Fibroblast of lung (primary cell): ENCODE results near the gene DNAH1. TPM values are rescaled to one million over a fixed set of nuclear protein-coding genes. Genes with fewer than 3 reads are reported as not detected.
A peak's percentile ranks its signal among the peaks of the same experiment; 100 is the strongest.

ENCODE experiments used
- DNase-seq, 2 donors: peaks; one replicate each; pipeline versions ENCODE4 v3.0.0 to v3.0.0-alpha.2; 2010; ENCODE audit warnings: low read depth in 2 of 2
- H2AFZ ChIP-seq: 2 replicates; pipeline ENCODE4 v1.5.1; 2012; ENCODE audit warnings: low read length, control low read depth, inconsistent platforms
- H3K27ac ChIP-seq: 2 replicates; pipeline ENCODE4 v1.5.1; 2011; ENCODE audit warnings: low read length, control low read depth; ENCODE audit not compliant: insufficient read depth
- H3K27me3 ChIP-seq: 2 replicates; pipeline ENCODE4 v1.5.1; 2011; ENCODE audit warnings: mild to moderate bottlenecking, low read length; ENCODE audit not compliant: control insufficient read depth, insufficient read depth
- H3K36me3 ChIP-seq: 2 replicates; pipeline ENCODE4 v1.5.1; 2011; ENCODE audit warnings: low read length; ENCODE audit not compliant: control insufficient read depth, insufficient read depth
- H3K4me1 ChIP-seq: 2 replicates; pipeline ENCODE4 v1.5.1; 2011; ENCODE audit warnings: low read length; ENCODE audit not compliant: control insufficient read depth, insufficient read depth; ENCODE audit errors: extremely low read depth
- H3K4me2 ChIP-seq: 2 replicates; pipeline ENCODE4 v1.5.1; 2011; ENCODE audit warnings: low read length, control low read depth; ENCODE audit not compliant: insufficient read depth; ENCODE audit errors: extremely low read depth
- H3K4me3 ChIP-seq, 4 experiments: fragments of 200-600 bp in 1 of 4; sonication (generic) in 1 of 4; replicated peaks in 1 of 4; 2 replicates each; pipeline ENCODE4 v1.5.1; 2011 to 2016; ENCODE audit warnings: low read length in 4 of 4, low read depth in 3 of 4, mild to moderate bottlenecking in 3 of 4, control low read depth in 2 of 4, inconsistent platforms in 1 of 4, mixed read lengths in 1 of 4; ENCODE audit not compliant: insufficient read depth in 1 of 4; ENCODE audit errors: control extremely low read depth in 1 of 4
- H3K79me2 ChIP-seq: 2 replicates; pipeline ENCODE4 v1.5.1; 2012; ENCODE audit warnings: mild to moderate bottlenecking, low read length, inconsistent platforms; ENCODE audit not compliant: control insufficient read depth, insufficient read depth
- H3K9ac ChIP-seq: 2 replicates; pipeline ENCODE4 v1.5.1; 2011; ENCODE audit warnings: mild to moderate bottlenecking, low read length, control low read depth; ENCODE audit not compliant: insufficient read depth
- H3K9me3 ChIP-seq: 2 replicates; pipeline ENCODE4 v1.5.1; 2012; ENCODE audit warnings: low read depth, low read length; ENCODE audit not compliant: control insufficient read depth, insufficient read depth
- H4K20me1 ChIP-seq: 2 replicates; pipeline ENCODE4 v1.5.1; 2011; ENCODE audit warnings: low read length; ENCODE audit not compliant: control insufficient read depth, insufficient read depth; ENCODE audit errors: extremely low read depth
- EZH2 ChIP-seq: IDR thresholded peaks from 2 replicates; pipeline ENCODE4 v1.5.1; 2012; ENCODE audit warnings: low read length, control low read depth, mild to moderate bottlenecking; ENCODE audit errors: missing control alignments
- polyA plus RNA-seq, 2 donors: library from polyadenylated mRNA; depleted of rRNA in 1 of 2; stranded (reverse) in 1 of 2; unstranded in 1 of 2; fragments of >200 nt; gene quantifications; 2 replicates each; pipeline ENCODE4 v1.2.1, GENCODE V29; 2011 to 2012; ENCODE audit warnings: missing spikeins in 1 of 2
- total RNA-seq: library from RNA; depleted of rRNA; stranded (reverse); fragments of >200 nt; gene quantifications from 2 replicates; pipeline ENCODE4 v1.2.1, GENCODE V29; 2014
- TF ChIP-seq, protein P1 (sequence below), 2 donors: IDR thresholded peaks in 1 of 2; conservative IDR thresholded peaks in 1 of 2; 1 replicate in 1 of 2; 2 replicates in 1 of 2; pipeline ENCODE4 v1.5.1; 2011 to 2012; ENCODE audit warnings: low read length in 2 of 2, control low read depth in 1 of 2, inconsistent platforms in 1 of 2, low read depth in 1 of 2, mild to moderate bottlenecking in 1 of 2

DNAH1 gene
- total and polyA plus RNA-seq, 2 donors (not counting 1 experiment from before 2014, with no cell fraction given), result 1.9 to 3.0 TPM

- Histone ChIP-seq H3K27ac (no peak overlapping the region), H3K9ac (peak overlapping the region; percentile 1), H3K4me3 (no peak overlapping the region), H3K79me2 (no peaks in the 10 kb centered on the region), H4K20me1 (no peaks in the 10 kb centered on the region), H3K4me2 (no peak overlapping the region), H2AFZ (no peak overlapping the region), H3K4me1 (no peaks in the 10 kb centered on the region), H3K27me3 (no peaks in the 10 kb centered on the region), H3K36me3 (no peaks in the 10 kb centered on the region), H3K9me3 (no peaks in the 10 kb centered on the region)
- no peak for TF ChIP-seq EZH2
- TF ChIP-seq, protein P1, sequence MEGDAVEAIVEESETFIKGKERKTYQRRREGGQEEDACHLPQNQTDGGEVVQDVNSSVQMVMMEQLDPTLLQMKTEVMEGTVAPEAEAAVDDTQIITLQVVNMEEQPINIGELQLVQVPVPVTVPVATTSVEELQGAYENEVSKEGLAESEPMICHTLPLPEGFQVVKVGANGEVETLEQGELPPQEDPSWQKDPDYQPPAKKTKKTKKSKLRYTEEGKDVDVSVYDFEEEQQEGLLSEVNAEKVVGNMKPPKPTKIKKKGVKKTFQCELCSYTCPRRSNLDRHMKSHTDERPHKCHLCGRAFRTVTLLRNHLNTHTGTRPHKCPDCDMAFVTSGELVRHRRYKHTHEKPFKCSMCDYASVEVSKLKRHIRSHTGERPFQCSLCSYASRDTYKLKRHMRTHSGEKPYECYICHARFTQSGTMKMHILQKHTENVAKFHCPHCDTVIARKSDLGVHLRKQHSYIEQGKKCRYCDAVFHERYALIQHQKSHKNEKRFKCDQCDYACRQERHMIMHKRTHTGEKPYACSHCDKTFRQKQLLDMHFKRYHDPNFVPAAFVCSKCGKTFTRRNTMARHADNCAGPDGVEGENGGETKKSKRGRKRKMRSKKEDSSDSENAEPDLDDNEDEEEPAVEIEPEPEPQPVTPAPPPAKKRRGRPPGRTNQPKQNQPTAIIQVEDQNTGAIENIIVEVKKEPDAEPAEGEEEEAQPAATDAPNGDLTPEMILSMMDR (conservative IDR thresholded peaks at IDR 0.05 in 1 of 2, IDR thresholded peaks at IDR 0.05 in 1 of 2; ENCODE audit: low read depth in 1 of 2, low read length in 2 of 2), result no peak
- no peak for DNase-seq
These were observed 48.4 kb downstream of the DNAH1 start for GRCh38 chr3:52364322-52365035.

- Histone ChIP-seq H3K9me3 (no peaks in the 10 kb centered on the region), H3K9ac (no peak overlapping the region), H4K20me1 (no peaks in the 10 kb centered on the region), H3K79me2 (no peaks in the 10 kb centered on the region), H3K4me2 (no peak overlapping the region), H3K4me3 (no peak overlapping the region), H3K27ac (no peak overlapping the region), H3K27me3 (no peaks in the 10 kb centered on the region), H2AFZ (no peak overlapping the region), H3K36me3 (no peaks in the 10 kb centered on the region), H3K4me1 (no peaks in the 10 kb centered on the region)
- TF ChIP-seq EZH2, result no peak
- TF ChIP-seq, protein P1 (conservative IDR thresholded peaks at IDR 0.05 in 1 of 2, IDR thresholded peaks at IDR 0.05 in 1 of 2; ENCODE audit: low read depth in 1 of 2, low read length in 2 of 2), result no peak
- DNase-seq, result no peak
These were observed 50.4 kb downstream of the DNAH1 start for GRCh38 chr3:52366527-52366926.

DNA sequence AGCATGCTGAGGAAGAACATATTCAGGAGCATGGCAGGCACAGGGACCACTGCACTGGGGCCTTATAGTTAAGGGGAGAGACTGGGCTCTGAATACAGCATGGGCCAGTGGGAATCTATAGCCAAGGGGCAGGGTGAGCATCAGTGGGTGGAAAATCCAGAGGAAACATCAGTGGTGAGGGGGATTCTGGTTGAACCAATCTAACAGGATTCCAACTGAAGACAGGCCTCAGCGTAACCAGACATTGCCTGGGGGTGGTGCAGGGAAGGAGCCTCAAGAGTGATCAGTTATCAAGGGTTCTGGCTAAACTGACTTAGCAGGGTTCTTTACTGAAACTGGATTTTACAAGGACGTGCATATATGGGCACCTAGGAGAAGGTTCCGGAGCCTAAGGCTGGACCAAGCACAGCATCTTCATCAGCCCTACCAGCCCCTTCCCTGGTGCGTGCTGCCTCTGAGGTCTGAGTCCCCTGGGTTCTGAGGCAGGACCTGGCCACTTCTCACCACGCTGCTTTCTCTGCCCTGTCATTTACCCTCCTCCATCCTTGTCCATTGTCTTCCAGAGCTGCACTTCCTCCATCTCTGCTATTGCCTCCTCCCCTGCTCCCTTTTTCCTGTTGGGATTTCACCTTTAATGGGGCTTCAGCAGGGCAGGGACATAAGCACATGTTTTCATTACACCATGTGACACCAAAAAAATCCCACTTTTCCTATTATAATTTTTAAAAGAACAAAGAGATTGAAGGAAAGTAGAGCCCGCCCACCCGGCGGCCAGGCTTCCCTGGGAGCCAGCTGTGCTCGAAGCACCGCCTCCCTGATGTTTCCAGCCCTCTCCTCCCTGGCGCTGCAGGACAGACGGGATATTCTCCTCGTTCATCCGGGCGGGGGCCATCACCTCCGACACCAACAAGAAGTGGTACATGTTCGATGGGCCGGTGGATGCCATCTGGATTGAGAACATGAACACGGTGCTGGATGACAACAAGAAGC is 52.1 kb downstream of the DNAH1 start:
- Histone ChIP-seq H3K4me3 (no peak overlapping the region), H4K20me1 (no peaks in the 10 kb centered on the region), H3K79me2 (no peaks in the 10 kb centered on the region), H3K27ac (no peak overlapping the region), H3K4me2 (no peak overlapping the region), H3K27me3 (no peaks in the 10 kb centered on the region), H3K9me3 (no peaks in the 10 kb centered on the region), H2AFZ (no peak overlapping the region), H3K4me1 (no peaks in the 10 kb centered on the region), H3K36me3 (no peaks in the 10 kb centered on the region), H3K9ac (no peak overlapping the region)
- no peak for DNase-seq
- no peak for TF ChIP-seq EZH2
- TF ChIP-seq, protein P1 (conservative IDR thresholded peaks at IDR 0.05 in 1 of 2, IDR thresholded peaks at IDR 0.05 in 1 of 2; ENCODE audit: low read depth in 1 of 2, low read length in 2 of 2), result no peak
